Smooth muscle cell (in vitro differentiated cells): ENCODE results near the gene LAMA5. TPM values are rescaled to one million over a fixed set of nuclear protein-coding genes. Genes with fewer than 3 reads are reported as not detected.

Experiments
- DNase-seq: peaks from one replicate; lab custom pipeline; 2025; ENCODE audit not compliant: unreplicated experiment; lab: John Stamatoyannopoulos, UW
- H2AFZ ChIP-seq: fragments of 200-600 bp; sonication (generic); 2 replicates; pipeline ENCODE4 v1.6.0; 2016; ENCODE audit warnings: antibody characterized with exemption, low read depth, mild to moderate bottlenecking
- H3F3A ChIP-seq: fragments of 200-600 bp; sonication (generic); 2 replicates; pipeline ENCODE4 v1.6.0; 2017; ENCODE audit warnings: antibody characterized with exemption, low read depth
- H3K27ac ChIP-seq: fragments of 200-600 bp; sonication (generic); 2 replicates; pipeline ENCODE4 v1.5.1; 2016; ENCODE audit warnings: low read depth, mild to moderate bottlenecking
- H3K27me3 ChIP-seq: fragments of 200-600 bp; sonication (generic); 2 replicates; pipeline ENCODE4 v1.6.1; 2016; ENCODE audit warnings: low read depth, mild to moderate bottlenecking
- H3K36me3 ChIP-seq: fragments of 200-600 bp; sonication (generic); 2 replicates; pipeline ENCODE4 v1.5.1; 2016; ENCODE audit warnings: low read depth
- H3K4me1 ChIP-seq: fragments of 200-600 bp; sonication (generic); 2 replicates; pipeline ENCODE4 v1.5.1; 2016; ENCODE audit warnings: low read depth
- H3K4me2 ChIP-seq: fragments of 200-600 bp; sonication (generic); 2 replicates; pipeline ENCODE4 v1.6.0; 2016; ENCODE audit warnings: mild to moderate bottlenecking
- H3K4me3 ChIP-seq: fragments of 200-600 bp; sonication (generic); 2 replicates; pipeline ENCODE4 v1.5.1; 2016; ENCODE audit warnings: mild to moderate bottlenecking
- H3K79me2 ChIP-seq: fragments of 200-600 bp; sonication (generic); 2 replicates; pipeline ENCODE4 v1.6.0; 2016; ENCODE audit warnings: low read depth, mild to moderate bottlenecking
- H3K9ac ChIP-seq: fragments of 200-600 bp; sonication (generic); 2 replicates; pipeline ENCODE4 v1.6.0; 2016; ENCODE audit warnings: low read depth
- H3K9me3 ChIP-seq: fragments of 200-600 bp; sonication (generic); replicated peaks from 2 replicates; pipeline ENCODE4 v1.5.1; 2016; ENCODE audit warnings: low read depth
- H4K20me1 ChIP-seq: fragments of 200-600 bp; sonication (generic); 2 replicates; pipeline ENCODE4 v1.6.0; 2016; ENCODE audit warnings: low read depth
- CTCF ChIP-seq: fragments of 200-600 bp; sonication (generic); IDR thresholded peaks from 2 replicates; pipeline ENCODE4 v1.5.1; 2017; ENCODE audit warnings: borderline replicate concordance, mild to moderate bottlenecking, antibody characterized with exemption; ENCODE audit not compliant: insufficient read depth, poor library complexity, severe bottlenecking
- WGBS: methylation state at CpG from one replicate; pipeline ENCODE4 v1.1.7; 2016; ENCODE audit warnings: low lambda C conversion rate; 5-methylcytosine and 5-hydroxymethylcytosine counted together
- polyA plus RNA-seq: library from polyadenylated mRNA; unstranded; fragments of >200 nt; fragmentation: Nextera tagmentation; extraction: Ambion mirVana; gene quantifications from 2 replicates; pipeline ENCODE4 v1.2.1, GENCODE V29; 2016
- total RNA-seq: library from RNA; depleted of rRNA; stranded (reverse); fragments of >200 nt; gene quantifications from 2 replicates; pipeline ENCODE4 v1.2.3, GENCODE V29; 2014

Gene LAMA5
- total and polyA plus RNA-seq, 2 experiments from 2014 or later = 27.5 to 27.6 TPM

DNA sequence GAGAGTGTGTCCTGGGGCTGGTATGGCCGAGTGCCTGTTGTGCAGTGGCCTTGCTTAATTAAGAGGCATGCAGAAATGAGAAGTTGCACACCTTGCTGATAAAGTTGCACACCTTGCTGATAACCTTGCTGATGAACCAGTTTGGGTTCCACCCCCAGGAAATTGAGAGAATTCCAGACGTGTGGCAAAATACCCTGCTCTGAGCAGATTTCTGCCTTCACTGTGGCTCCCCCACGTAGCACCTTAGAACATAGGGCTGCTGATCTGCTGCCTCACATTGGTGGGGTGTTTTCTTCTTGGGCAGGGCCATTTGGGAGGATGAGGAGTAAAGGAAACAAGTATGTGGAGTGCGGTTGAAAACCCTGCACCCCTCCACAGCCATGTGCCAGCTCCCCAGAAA lies 86.8 kb downstream of the LAMA5 start:
- no peaks in the 10 kb centered on the region for H3K4me1 ChIP-seq
- no peaks in the 10 kb centered on the region for H3K36me3 ChIP-seq
- peaks cover 24% of the 10 kb centered on the region for H4K20me1 ChIP-seq
- no peak overlapping the region for H3K4me2 ChIP-seq
- H3K79me2 ChIP-seq = peaks cover 3% of the 10 kb centered on the region
- DNase-seq = no peak
- H2AFZ ChIP-seq = no peak overlapping the region
- no peak overlapping the region for H3K9ac ChIP-seq
- 100% methylated on average over 4 of the region's 4 CpGs for WGBS
- no peak for TF ChIP-seq CTCF
- no peaks in the 10 kb centered on the region for H3K9me3 ChIP-seq
- H3F3A ChIP-seq = no peaks in the 10 kb centered on the region
- no peaks in the 10 kb centered on the region for H3K27me3 ChIP-seq
- H3K4me3 ChIP-seq = no peak overlapping the region
- H3K27ac ChIP-seq = no peak overlapping the region

DNA sequence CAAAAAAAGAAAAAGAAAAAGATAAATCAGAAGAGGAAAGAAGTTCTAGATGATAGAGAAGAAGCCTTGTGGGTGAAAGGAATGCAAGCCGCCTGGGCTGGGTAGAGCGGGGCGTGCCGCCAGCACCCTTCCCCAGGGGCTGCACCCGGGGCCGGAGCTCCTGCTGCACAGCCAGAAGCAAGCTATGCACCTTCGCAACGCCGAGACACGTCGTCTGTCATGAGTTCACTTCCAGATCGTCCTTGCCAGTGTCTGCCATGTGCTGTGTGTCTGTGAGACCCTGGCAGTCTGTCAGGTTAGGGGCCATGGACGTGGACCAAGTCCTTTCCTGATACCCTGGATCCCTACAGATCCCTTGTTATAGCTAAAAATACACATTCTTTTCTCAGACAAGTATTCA lies 89.9 kb downstream of the LAMA5 start:
- H3K9me3 ChIP-seq = no peaks in the 10 kb centered on the region
- TF ChIP-seq CTCF = no peak
- WGBS = 92% methylated on average over 13 of the region's 13 CpGs
- no peaks in the 10 kb centered on the region for H3K36me3 ChIP-seq
- H3K27me3 ChIP-seq = no peaks in the 10 kb centered on the region
- no peak overlapping the region for H3K4me2 ChIP-seq
- no peak overlapping the region for H3K27ac ChIP-seq
- no peak overlapping the region for H3K4me3 ChIP-seq
- H3F3A ChIP-seq = no peaks in the 10 kb centered on the region
- no peaks in the 10 kb centered on the region for H3K4me1 ChIP-seq
- peaks cover 3% of the 10 kb centered on the region for H3K79me2 ChIP-seq
- peaks cover 51% of the 10 kb centered on the region for H4K20me1 ChIP-seq
- DNase-seq = no peak
- H3K9ac ChIP-seq = no peak overlapping the region
- H2AFZ ChIP-seq = no peak overlapping the region

DNA sequence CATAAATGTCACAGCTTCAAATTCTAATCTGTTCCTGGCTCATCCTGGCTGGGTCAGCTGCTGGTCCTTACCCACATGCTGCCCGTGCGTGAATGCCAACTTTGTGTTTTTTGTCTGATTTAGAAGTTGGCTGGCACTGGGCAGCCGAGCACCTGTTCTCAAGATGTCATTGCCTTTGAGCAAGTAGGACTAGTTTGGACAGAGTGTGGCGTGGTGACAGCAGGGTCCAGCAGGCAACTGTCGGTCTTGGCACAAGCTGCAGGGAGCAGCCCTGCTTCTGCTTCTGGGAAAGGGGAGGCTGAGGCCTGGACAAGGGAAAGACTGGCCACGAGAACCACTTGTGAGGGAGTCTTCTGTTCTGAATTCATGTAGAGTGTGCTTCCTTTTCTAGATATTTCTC lies 90.7 kb downstream of the LAMA5 start:
- H3K9ac ChIP-seq = no peak overlapping the region
- H3K4me3 ChIP-seq = no peak overlapping the region
- H3K9me3 ChIP-seq = no peaks in the 10 kb centered on the region
- WGBS = 89% methylated on average over 6 of the region's 6 CpGs
- H3K4me2 ChIP-seq = no peak overlapping the region
- no peak for DNase-seq
- H4K20me1 ChIP-seq = peaks cover 56% of the 10 kb centered on the region
- TF ChIP-seq CTCF = no peak
- H3K79me2 ChIP-seq = peaks cover 3% of the 10 kb centered on the region
- no peaks in the 10 kb centered on the region for H3K27me3 ChIP-seq
- no peak overlapping the region for H2AFZ ChIP-seq
- H3K4me1 ChIP-seq = no peaks in the 10 kb centered on the region
- no peak overlapping the region for H3K27ac ChIP-seq
- no peaks in the 10 kb centered on the region for H3K36me3 ChIP-seq
- H3F3A ChIP-seq = no peaks in the 10 kb centered on the region

- WGBS = 94% methylated on average over 10 of the region's 10 CpGs
- Histone ChIP-seq H3K9ac (no peak overlapping the region), H3K36me3 (no peaks in the 10 kb centered on the region), H3K27me3 (no peaks in the 10 kb centered on the region), H3K4me2 (no peak overlapping the region), H3K27ac (no peak overlapping the region), H3K4me3 (no peak overlapping the region), H3F3A (no peaks in the 10 kb centered on the region), H3K79me2 (peaks cover 3% of the 10 kb centered on the region), H2AFZ (no peak overlapping the region), H4K20me1 (peaks cover 64% of the 10 kb centered on the region), H3K9me3 (no peaks in the 10 kb centered on the region), H3K4me1 (no peaks in the 10 kb centered on the region)
- no peak for DNase-seq
- no peak for TF ChIP-seq CTCF
These were observed 91.9 kb downstream of the LAMA5 start for GRCh38 chr20:62275219-62275618.
